Vagina (tissue), 2 donors: ENCODE data around the gene TRIM47.
"Not testable (repeated sequence)": the region's sequence is repeated elsewhere in the genome, so short reads cannot be mapped to it uniquely, and the experiment has no call there.

ENCODE experiments used
- CTCF ChIP-seq, 3 experiments: fragments of 450-650 bp in 2 of 3; fragments of 200-600 bp in 1 of 3; sonication (generic) in 1 of 3; IDR thresholded peaks; one replicate each; pipeline ENCODE4 v1.5.1; 2017 to 2019; ENCODE audit warnings: antibody characterized with exemption in 3 of 3, mild to moderate bottlenecking in 2 of 3, moderate library complexity in 2 of 3
- POLR2AphosphoS5 ChIP-seq, 2 donors: sonication (generic); formaldehyde crosslinking; IDR thresholded peaks; one replicate each; pipeline ENCODE4 v1.9.0; 2017; ENCODE audit warnings: antibody characterized with exemption in 2 of 2, mild to moderate bottlenecking in 2 of 2, low read depth in 1 of 2; ENCODE audit not compliant: insufficient read depth in 1 of 2

- not testable (repeated sequence) for TF ChIP-seq CTCF (IDR thresholded peaks at IDR 0.05); POLR2AphosphoS5 (IDR thresholded peaks at IDR 0.05; ENCODE audit: insufficient read depth in 1 of 2, low read depth in 1 of 2)
Measured at GRCh38 chr17:75868730-75869281, 9.6 kb downstream of the TRIM47 start.
